HEK293 (cell line): ENCODE measurements around the gene SMIM44.
A peak's percentile ranks its signal among the peaks of the same experiment; 100 is the strongest.

ENCODE experiments used
- ATF2 ChIP-seq: fragments of 450-650 bp; formaldehyde crosslinking; IDR thresholded peaks from 2 replicates; pipeline ENCODE4 v1.5.1; 2016; ENCODE audit warnings: missing biosample characterization, missing genetic modification characterization, low read depth
- BCL6B ChIP-seq: fragments of 450-650 bp; formaldehyde crosslinking; IDR thresholded peaks from 2 replicates; pipeline ENCODE4 v1.5.1; 2017; ENCODE audit warnings: missing biosample characterization, missing genetic modification characterization
- EGR2 ChIP-seq: fragments of 450-650 bp; formaldehyde crosslinking; IDR thresholded peaks from 2 replicates; pipeline ENCODE4 v1.5.1; 2016; ENCODE audit warnings: low read depth, missing biosample characterization, missing genetic modification characterization
- ELK4 ChIP-seq: IDR thresholded peaks from 2 replicates; pipeline ENCODE4 v1.6.1; 2011; ENCODE audit warnings: mild to moderate bottlenecking, low read depth, low read length, borderline replicate concordance
- FEZF1 ChIP-seq: fragments of 450-650 bp; formaldehyde crosslinking; IDR thresholded peaks from 2 replicates; pipeline ENCODE4 v1.5.1; 2016; ENCODE audit warnings: missing biosample characterization, missing genetic modification characterization
- GFI1B ChIP-seq: fragments of 450-650 bp; formaldehyde crosslinking; IDR thresholded peaks from 2 replicates; pipeline ENCODE4 v1.5.1; 2016; ENCODE audit warnings: missing biosample characterization, missing genetic modification characterization
- HOXA7 ChIP-seq: sonication (generic); formaldehyde crosslinking; IDR thresholded peaks from 2 replicates; pipeline ENCODE4 v1.8.1; 2022; ENCODE audit warnings: missing genetic modification reagents, borderline replicate concordance
- SP3 ChIP-seq: fragments of 450-650 bp; formaldehyde crosslinking; IDR thresholded peaks from 2 replicates; pipeline ENCODE4 v1.5.1; 2016; ENCODE audit warnings: missing biosample characterization, missing genetic modification characterization
- ZBTB20 ChIP-seq: fragments of 450-650 bp; formaldehyde crosslinking; IDR thresholded peaks from 2 replicates; pipeline ENCODE4 v1.5.1; 2016; ENCODE audit warnings: missing biosample characterization, missing genetic modification characterization
- ZBTB44 ChIP-seq: fragments of 450-650 bp; IDR thresholded peaks from 2 replicates; pipeline ENCODE4 v1.5.1; 2018; ENCODE audit warnings: missing biosample characterization, mild to moderate bottlenecking, missing genetic modification characterization
- ZBTB7A ChIP-seq: fragments of 450-650 bp; formaldehyde crosslinking; IDR thresholded peaks from 2 replicates; pipeline ENCODE4 v1.5.1; 2016; ENCODE audit warnings: low read depth, missing biosample characterization, missing genetic modification characterization
- ZFHX2 ChIP-seq: fragments of 450-650 bp; formaldehyde crosslinking; conservative IDR thresholded peaks from 2 replicates; pipeline ENCODE4 v1.5.1; 2016; ENCODE audit warnings: missing biosample characterization, missing genetic modification characterization
- ZNF138 ChIP-seq: fragments of 450-650 bp; formaldehyde crosslinking; IDR thresholded peaks from 2 replicates; pipeline ENCODE4 v1.5.1; 2016; ENCODE audit warnings: missing biosample characterization, missing genetic modification characterization, borderline replicate concordance
- ZNF146 ChIP-seq: fragments of 450-650 bp; formaldehyde crosslinking; IDR thresholded peaks from 2 replicates; pipeline ENCODE4 v1.5.1; 2016; ENCODE audit warnings: missing biosample characterization, missing genetic modification characterization
- ZNF19 ChIP-seq: fragments of 450-650 bp; formaldehyde crosslinking; IDR thresholded peaks from 2 replicates; pipeline ENCODE4; 2016; ENCODE audit warnings: missing biosample characterization, missing genetic modification characterization, low read depth
- ZNF214 ChIP-seq: fragments of 450-650 bp; formaldehyde crosslinking; IDR thresholded peaks from 2 replicates; pipeline ENCODE4 v1.5.1; 2017; ENCODE audit warnings: missing biosample characterization, mild to moderate bottlenecking, missing genetic modification characterization, borderline replicate concordance
- ZNF223 ChIP-seq: fragments of 450-650 bp; formaldehyde crosslinking; IDR thresholded peaks from 2 replicates; pipeline ENCODE4 v1.5.1; 2016; ENCODE audit warnings: missing biosample characterization, missing genetic modification characterization
- ZNF280D ChIP-seq: fragments of 450-650 bp; formaldehyde crosslinking; IDR thresholded peaks from 2 replicates; pipeline ENCODE4 v1.5.1; 2016; ENCODE audit warnings: missing biosample characterization, missing genetic modification characterization
- ZNF292 ChIP-seq: fragments of 450-650 bp; formaldehyde crosslinking; IDR thresholded peaks from 2 replicates; pipeline ENCODE4 v1.5.1; 2016; ENCODE audit warnings: low read depth, missing biosample characterization, missing genetic modification characterization, borderline replicate concordance
- ZNF302 ChIP-seq: fragments of 450-650 bp; formaldehyde crosslinking; IDR thresholded peaks from 2 replicates; pipeline ENCODE4 v1.5.1; 2016; ENCODE audit warnings: missing biosample characterization, missing genetic modification characterization, low read depth
- ZNF426 ChIP-seq: fragments of 450-650 bp; formaldehyde crosslinking; IDR thresholded peaks from 2 replicates; pipeline ENCODE4 v1.5.1; 2017; ENCODE audit warnings: missing biosample characterization, missing genetic modification characterization, mild to moderate bottlenecking, inconsistent platforms, moderate library complexity
- ZNF433 ChIP-seq: fragments of 450-650 bp; formaldehyde crosslinking; IDR thresholded peaks from 2 replicates; pipeline ENCODE4 v1.5.1; 2016; ENCODE audit warnings: missing biosample characterization, missing genetic modification characterization, low read depth
- ZNF529 ChIP-seq: fragments of 450-650 bp; formaldehyde crosslinking; IDR thresholded peaks from 2 replicates; pipeline ENCODE4 v1.5.1; 2017; ENCODE audit warnings: missing genetic modification characterization, missing biosample characterization; ENCODE audit not compliant: insufficient replicate concordance
- ZNF549 ChIP-seq: fragments of 450-650 bp; IDR thresholded peaks from 2 replicates; pipeline ENCODE4 v1.5.1; 2018; ENCODE audit warnings: missing biosample characterization, missing genetic modification characterization, mild to moderate bottlenecking, inconsistent platforms, moderate library complexity
- ZNF596 ChIP-seq: fragments of 450-650 bp; IDR thresholded peaks from 2 replicates; pipeline ENCODE4 v1.5.0; 2018; ENCODE audit warnings: missing biosample characterization, mild to moderate bottlenecking, missing genetic modification characterization, moderate library complexity
- ZNF629 ChIP-seq: fragments of 450-650 bp; formaldehyde crosslinking; IDR thresholded peaks from 2 replicates; pipeline ENCODE4 v1.5.1; 2017; ENCODE audit warnings: missing biosample characterization, missing genetic modification characterization
- ZNF692 ChIP-seq: fragments of 450-650 bp; formaldehyde crosslinking; IDR thresholded peaks from 2 replicates; pipeline ENCODE4 v1.5.1; 2016; ENCODE audit warnings: missing biosample characterization, missing genetic modification characterization
- ZNF707 ChIP-seq: fragments of 450-650 bp; formaldehyde crosslinking; IDR thresholded peaks from 2 replicates; pipeline ENCODE4 v1.5.1; 2016; ENCODE audit warnings: missing biosample characterization, missing genetic modification characterization
- ZNF768 ChIP-seq: fragments of 450-650 bp; formaldehyde crosslinking; IDR thresholded peaks from 2 replicates; pipeline ENCODE4 v1.5.1; 2018; ENCODE audit warnings: missing biosample characterization, mild to moderate bottlenecking, missing genetic modification characterization
- ZNF837 ChIP-seq: fragments of 450-650 bp; formaldehyde crosslinking; IDR thresholded peaks from 2 replicates; pipeline ENCODE4 v1.5.1; 2016; ENCODE audit warnings: missing biosample characterization, missing genetic modification characterization
- ZSCAN30 ChIP-seq: fragments of 450-650 bp; IDR thresholded peaks from 2 replicates; pipeline ENCODE4 v1.5.1; 2018; ENCODE audit warnings: missing biosample characterization, mild to moderate bottlenecking, missing genetic modification characterization, moderate library complexity

The SMIM44 gene

GRCh38 chr19:3471954-3472655, 11.1 kb downstream of the SMIM44 start (continued):
- TF ChIP-seq ATF2 (tag by site-specific recombination) (no peak), ZNF19 (tag by site-specific recombination) (no peak), ZNF596 (tag by site-specific recombination) (no peak), ZNF280D (tag by site-specific recombination) (no peak), ZNF529 (tag by site-specific recombination) (no peak), ELK4 (no peak), ZFHX2 (tag by site-specific recombination) (peak; percentile 66), ZBTB7A (tag by site-specific recombination) (peak; percentile 86; the same call in 1 of the 2 replicates), ZNF146 (tag by site-specific recombination) (no peak), SP3 (no peak), ZNF426 (no peak), ZNF223 (tag by site-specific recombination) (no peak), ZNF707 (tag by site-specific recombination) (no peak), HOXA7 (CRISPR knock-in tag) (no peak), ZNF292 (tag by site-specific recombination) (no peak), ZNF138 (tag by site-specific recombination) (no peak), EGR2 (tag by site-specific recombination) (peak; percentile 32; the same call in 1 of the 2 replicates), ZNF768 (no peak), BCL6B (no peak), ZSCAN30 (tag by site-specific recombination) (no peak), ZNF433 (tag by site-specific recombination) (no peak), ZNF629 (tag by site-specific recombination) (no peak), ZBTB44 (tag by site-specific recombination) (no peak), ZNF692 (tag by site-specific recombination) (no peak), GFI1B (no peak), FEZF1 (tag by site-specific recombination) (no peak), ZNF837 (no peak), ZNF214 (tag by site-specific recombination) (no peak), ZNF302 (no peak), ZNF549 (tag by site-specific recombination) (no peak), ZBTB20 (tag by site-specific recombination) (no peak)
